OCI-LY7 (cell line): ENCODE data around the gene NR2F2.

ENCODE experiments used
- EZH2phosphoT487 ChIP-seq: fragments of 200-600 bp; sonication (generic); IDR thresholded peaks from 2 replicates; pipeline ENCODE4 v1.6.1; 2018; ENCODE audit warnings: low read depth, borderline replicate concordance, mild to moderate bottlenecking, mixed run types, antibody characterized with exemption, low read length, moderate library complexity, mixed read lengths
- TF ChIP-seq, protein P1 (sequence below): fragments of 200-600 bp; sonication (generic); conservative IDR thresholded peaks from 2 replicates; pipeline ENCODE4 v1.5.1; 2014; ENCODE audit warnings: mild to moderate bottlenecking, antibody characterized with exemption, low read length, moderate library complexity, mixed read lengths

DNA sequence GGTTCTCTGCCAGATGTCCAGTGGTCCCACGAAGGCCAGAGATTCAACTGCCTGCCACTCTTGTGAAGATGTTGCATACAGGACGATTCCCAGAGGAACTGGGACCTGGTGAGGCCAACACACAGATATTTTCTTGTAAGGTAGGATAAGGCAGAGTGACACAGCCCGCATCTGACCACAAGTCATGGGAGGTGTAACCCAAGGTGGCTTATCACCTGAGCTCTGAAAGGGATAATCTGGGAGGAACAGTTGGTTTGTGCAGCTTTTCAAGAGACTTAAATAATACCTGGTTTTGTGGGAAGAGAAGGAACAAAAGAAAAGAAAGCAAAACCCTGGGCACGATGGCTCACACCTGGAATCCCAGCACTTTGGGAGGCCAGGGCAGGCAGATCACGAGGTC, 39.8 kb upstream of the NR2F2 start:
- no peak for TF ChIP-seq EZH2phosphoT487
- TF ChIP-seq, protein P1, sequence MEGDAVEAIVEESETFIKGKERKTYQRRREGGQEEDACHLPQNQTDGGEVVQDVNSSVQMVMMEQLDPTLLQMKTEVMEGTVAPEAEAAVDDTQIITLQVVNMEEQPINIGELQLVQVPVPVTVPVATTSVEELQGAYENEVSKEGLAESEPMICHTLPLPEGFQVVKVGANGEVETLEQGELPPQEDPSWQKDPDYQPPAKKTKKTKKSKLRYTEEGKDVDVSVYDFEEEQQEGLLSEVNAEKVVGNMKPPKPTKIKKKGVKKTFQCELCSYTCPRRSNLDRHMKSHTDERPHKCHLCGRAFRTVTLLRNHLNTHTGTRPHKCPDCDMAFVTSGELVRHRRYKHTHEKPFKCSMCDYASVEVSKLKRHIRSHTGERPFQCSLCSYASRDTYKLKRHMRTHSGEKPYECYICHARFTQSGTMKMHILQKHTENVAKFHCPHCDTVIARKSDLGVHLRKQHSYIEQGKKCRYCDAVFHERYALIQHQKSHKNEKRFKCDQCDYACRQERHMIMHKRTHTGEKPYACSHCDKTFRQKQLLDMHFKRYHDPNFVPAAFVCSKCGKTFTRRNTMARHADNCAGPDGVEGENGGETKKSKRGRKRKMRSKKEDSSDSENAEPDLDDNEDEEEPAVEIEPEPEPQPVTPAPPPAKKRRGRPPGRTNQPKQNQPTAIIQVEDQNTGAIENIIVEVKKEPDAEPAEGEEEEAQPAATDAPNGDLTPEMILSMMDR, result no peak
